GM12875 (cell line): ENCODE data around the gene VSIR.

ENCODE experiments used
- H3K4me3 ChIP-seq: one replicate; pipeline ENCODE4 v1.5.1; 2011; ENCODE audit warnings: low read depth, low read length, control low read depth
- CTCF ChIP-seq: IDR thresholded peaks from 2 replicates; pipeline ENCODE4 v1.5.1; 2011; ENCODE audit warnings: low read depth, mild to moderate bottlenecking, control low read depth, inconsistent platforms, low read length, moderate library complexity, borderline replicate concordance; ENCODE audit not compliant: insufficient read depth

The VSIR gene

GRCh38 chr10:71748671-71749191 is 24.6 kb downstream of the VSIR start:
- peak; percentile 10; the same call in 1 of the 2 replicates for TF ChIP-seq CTCF
- no peak overlapping the region for H3K4me3 ChIP-seq

- H3K4me3 ChIP-seq = no peak overlapping the region
- no peak for TF ChIP-seq CTCF
Observed at GRCh38 chr10:71747551-71748523, 25.5 kb downstream of the VSIR start.

- no peak overlapping the region for H3K4me3 ChIP-seq
Observed at GRCh38 chr10:71747039-71747531, 26.2 kb downstream of the VSIR start.

GRCh38 chr10:71746344-71747037 is 26.8 kb downstream of the VSIR start:
- no peak for TF ChIP-seq CTCF
- no peak overlapping the region for H3K4me3 ChIP-seq

More at GRCh38 chr10:71747039-71747531, 26.2 kb downstream of the VSIR start:
- TF ChIP-seq CTCF = no peak

- no peak for TF ChIP-seq CTCF
- no peak overlapping the region for H3K4me3 ChIP-seq
Observed at GRCh38 chr10:71745664-71746250, 27.6 kb downstream of the VSIR start.

- no peak overlapping the region for H3K4me3 ChIP-seq
- TF ChIP-seq CTCF = no peak
Observed at GRCh38 chr10:71744897-71745663, 28.2 kb downstream of the VSIR start.
